HG03175 (cell line): Measurements from ENCODE around the gene MBOAT1.
"Not testable (repeated sequence)": the region's sequence is repeated elsewhere in the genome, so short reads cannot be mapped to it uniquely, and the experiment has no call there.

Source experiments
- ATAC-seq: cut with Tn5 transposase; IDR thresholded peaks from one replicate; pipeline ENCODE4 v1.9.1; 2021; ENCODE audit warnings: mild to moderate bottlenecking, moderate library complexity; ENCODE audit not compliant: unreplicated experiment

MBOAT1 gene

GRCh38 chr6:20173833-20174792 lies 38.2 kb downstream of the MBOAT1 start:
- ATAC-seq: peak; percentile 72

DNA sequence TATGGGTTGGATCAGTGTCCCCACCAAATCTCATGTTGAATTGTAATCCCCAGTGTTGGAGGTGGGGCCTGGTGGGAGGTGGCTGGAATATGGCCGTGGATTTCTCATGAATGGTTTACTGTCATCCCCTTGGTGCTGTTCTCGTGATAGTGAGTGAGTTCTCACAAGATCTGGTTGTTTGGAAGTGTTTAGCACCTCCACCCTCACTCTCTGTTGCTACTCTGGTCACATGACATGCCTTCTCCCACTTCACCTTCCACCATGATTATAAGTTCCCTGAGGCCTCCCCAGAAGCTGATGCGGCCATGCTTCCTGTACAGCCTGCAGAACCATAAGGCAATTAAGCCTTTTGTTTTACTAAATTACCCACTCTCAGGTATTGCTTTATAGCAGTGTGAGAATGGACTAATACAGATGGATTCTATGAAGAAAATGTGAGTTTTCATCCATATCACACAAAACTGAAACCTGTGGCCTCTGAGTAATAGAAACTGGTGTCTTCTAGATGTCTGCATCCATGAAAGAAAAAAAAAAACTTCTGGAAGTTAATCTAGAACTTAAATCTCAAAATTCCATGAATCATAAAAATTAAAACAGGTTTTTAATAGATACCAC lies 39.3 kb downstream of the MBOAT1 start:
- no peak for ATAC-seq

DNA sequence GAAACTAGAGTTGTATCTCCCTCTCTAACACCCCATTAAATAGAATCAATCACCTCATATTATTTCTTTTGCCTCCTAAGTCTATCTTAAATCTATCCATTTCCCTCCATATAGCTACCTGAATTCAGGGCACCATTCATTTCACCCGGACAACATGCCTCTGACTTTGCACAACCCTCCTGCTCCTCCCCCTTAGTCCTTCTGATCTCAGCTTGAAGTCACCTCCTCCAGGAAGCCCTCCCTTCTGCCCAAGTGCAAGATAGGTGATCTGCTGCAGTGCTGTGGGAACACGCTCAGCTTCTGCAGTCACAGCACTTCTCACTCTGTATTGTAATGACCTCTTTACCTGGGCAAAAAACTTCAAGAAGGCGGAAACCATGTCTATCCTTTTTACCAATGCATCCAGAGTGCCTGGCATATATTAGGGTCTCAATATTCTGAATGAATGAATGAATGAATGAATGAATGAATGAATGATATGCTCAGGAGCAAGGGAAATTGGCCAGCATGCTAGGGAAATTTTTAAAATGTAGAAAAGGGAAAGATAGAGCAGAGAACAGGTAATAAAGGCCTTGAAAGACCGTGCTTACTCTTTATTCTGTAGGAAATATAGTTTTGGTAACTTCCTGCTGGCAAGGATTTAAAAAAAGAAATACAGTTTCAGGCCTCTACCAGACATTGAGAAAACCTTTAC lies 41.7 kb downstream of the MBOAT1 start:
- no peak for ATAC-seq

GRCh38 chr6:20169786-20170185 lies 42.5 kb downstream of the MBOAT1 start:
- ATAC-seq: no peak

- ATAC-seq: no peak
Measured at GRCh38 chr6:20169119-20169557, 43.1 kb downstream of the MBOAT1 start.

- no peak for ATAC-seq
Measured at GRCh38 chr6:20168690-20169089, 43.6 kb downstream of the MBOAT1 start.

GRCh38 chr6:20167601-20168000 lies 44.7 kb downstream of the MBOAT1 start:
- no peak for ATAC-seq

GRCh38 chr6:20166210-20166609 lies 46.1 kb downstream of the MBOAT1 start:
- ATAC-seq: no peak

DNA sequence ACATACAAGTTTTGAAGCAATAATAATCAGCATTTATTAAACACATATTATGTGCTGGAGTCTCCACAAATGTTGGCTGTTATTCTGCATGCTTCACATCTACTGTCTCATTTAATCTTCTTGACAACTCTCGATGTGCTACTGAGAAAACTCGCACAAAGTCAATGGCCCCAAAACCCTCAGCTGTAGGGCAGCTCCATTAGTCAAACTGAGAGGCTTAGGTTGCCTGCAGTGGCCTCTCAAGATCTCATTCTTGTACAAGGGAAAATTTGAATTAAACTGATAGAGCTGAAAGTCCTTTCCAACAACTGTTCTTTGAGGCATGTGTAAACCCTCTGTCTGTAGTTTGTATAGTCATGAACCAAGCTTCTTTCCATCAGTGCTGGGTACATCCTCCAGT lies 49.8 kb downstream of the MBOAT1 start:
- no peak for ATAC-seq

- no peak for ATAC-seq
Measured at GRCh38 chr6:20160541-20161283, 51.6 kb downstream of the MBOAT1 start.

DNA sequence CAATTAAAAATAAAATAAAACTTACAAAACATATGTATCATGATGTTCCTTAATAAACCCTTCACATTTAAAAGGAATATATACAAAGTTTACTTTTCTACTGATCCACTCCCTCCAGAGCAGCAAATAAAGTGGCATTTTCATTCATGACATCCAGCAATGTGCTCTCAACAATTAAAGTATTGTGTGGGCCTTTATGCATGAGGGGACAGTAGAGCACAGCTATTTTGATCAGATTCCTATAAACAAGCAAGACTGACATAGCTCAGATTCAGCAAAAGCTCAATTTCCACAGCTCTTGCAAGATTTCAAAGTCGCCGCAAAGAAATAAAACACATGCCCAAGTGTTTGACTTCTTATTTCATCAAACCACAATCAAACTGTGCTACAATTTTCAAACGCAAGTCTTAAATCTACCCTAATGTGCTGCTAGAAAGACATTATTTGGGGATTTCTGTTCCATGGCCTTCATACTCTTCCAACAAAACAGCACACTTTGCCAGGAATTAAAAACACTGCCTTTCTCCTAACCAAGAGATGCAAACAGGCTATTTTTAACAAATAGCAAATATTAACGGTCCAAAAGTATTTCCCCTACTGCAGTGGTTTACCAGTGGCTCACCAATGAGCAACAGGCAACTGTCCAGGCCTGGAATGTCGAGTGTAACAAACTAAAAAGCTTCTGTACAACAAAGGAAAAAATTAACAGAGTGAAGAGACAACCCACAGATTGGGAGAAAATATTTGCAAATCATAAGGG lies 52.3 kb downstream of the MBOAT1 start:
- no peak for ATAC-seq

DNA sequence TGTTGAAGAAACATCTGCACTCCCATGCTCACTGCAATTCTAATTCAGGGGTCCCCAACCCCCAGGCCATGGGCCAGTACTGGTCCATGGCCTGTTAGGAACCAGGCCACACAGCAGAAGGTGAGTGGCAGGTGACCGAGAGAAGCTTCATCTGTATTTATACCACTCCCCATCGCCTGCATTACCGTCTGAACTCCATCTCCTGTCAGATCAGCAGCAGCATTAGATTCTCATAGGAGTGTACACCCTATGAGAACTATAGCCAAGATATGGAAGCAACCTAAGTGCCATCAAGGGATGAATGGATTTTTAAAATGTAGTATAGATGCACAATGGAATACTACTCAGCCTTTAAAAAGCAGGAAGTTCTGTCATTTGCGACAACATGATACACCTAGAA lies 53.2 kb downstream of the MBOAT1 start:
- ATAC-seq: no peak

DNA sequence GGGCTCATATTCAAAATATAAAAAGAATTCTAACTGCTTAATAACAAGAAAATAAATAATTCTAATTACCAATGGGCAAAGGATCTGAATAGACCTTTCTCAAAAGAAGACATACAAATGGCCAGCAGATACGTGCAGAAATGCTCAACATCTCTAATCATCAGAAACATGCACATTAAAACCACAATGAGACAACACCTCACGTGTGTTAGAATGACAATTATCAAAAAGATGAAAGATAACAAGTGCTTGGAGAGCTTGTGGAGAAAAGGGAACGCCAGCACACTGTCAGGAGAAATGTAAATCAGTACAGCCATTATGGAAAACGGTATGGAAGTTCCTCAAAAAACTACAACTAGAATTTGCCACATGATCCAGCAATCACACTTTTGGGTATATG lies 53.6 kb downstream of the MBOAT1 start:
- ATAC-seq: no peak

GRCh38 chr6:20156824-20157223 lies 55.4 kb downstream of the MBOAT1 start:
- ATAC-seq: no peak

- no peak for ATAC-seq
Measured at GRCh38 chr6:20154753-20155152, 57.5 kb downstream of the MBOAT1 start.

GRCh38 chr6:20153194-20153593 lies 59.1 kb downstream of the MBOAT1 start:
- ATAC-seq: no peak

DNA sequence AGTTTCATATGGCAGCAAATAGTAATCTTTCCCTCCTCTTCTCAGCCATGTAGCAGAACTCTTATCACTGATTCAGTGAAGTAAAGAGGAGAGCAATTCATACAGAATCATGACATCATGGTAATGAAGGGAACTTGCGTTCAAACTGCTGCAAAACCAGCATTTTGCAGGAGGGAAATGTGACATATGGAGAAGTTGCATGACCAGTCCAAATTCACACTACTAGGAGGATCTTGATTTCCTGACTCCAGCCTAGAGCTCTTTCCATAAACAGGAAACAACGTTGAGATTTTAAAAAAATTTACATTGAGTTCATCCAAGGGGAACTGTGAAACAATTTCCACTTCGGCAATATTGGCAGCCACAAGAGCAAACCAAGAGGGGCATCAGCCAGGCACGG lies 63.8 kb downstream of the MBOAT1 start:
- ATAC-seq: no peak

DNA sequence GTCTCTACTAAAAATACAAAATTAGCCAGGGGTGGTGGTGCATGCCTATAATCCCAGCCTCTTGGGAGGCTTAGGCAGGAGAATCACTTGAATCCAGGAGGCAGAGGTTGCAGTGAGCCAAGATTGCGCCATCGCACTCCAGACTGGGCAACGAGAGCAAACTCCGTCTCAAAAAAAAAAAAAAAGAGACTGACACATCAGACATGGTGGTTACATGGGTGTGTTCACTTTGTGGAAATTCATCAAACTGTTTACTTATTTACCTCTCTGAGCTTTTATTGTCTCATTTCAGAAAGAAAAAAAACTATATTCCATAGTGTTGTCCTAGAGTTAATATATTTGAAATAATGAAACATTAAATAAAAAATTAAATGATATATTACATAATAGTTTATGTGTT lies 64.8 kb downstream of the MBOAT1 start:
- ATAC-seq: no peak

- not testable (repeated sequence) for ATAC-seq
Measured at GRCh38 chr6:20146831-20147230, 65.4 kb downstream of the MBOAT1 start.

- no peak for ATAC-seq
Measured at GRCh38 chr6:20146291-20146690, 66.0 kb downstream of the MBOAT1 start.
